ENCODE measurements around the gene BEST2.

BEST2 gene

DNA sequence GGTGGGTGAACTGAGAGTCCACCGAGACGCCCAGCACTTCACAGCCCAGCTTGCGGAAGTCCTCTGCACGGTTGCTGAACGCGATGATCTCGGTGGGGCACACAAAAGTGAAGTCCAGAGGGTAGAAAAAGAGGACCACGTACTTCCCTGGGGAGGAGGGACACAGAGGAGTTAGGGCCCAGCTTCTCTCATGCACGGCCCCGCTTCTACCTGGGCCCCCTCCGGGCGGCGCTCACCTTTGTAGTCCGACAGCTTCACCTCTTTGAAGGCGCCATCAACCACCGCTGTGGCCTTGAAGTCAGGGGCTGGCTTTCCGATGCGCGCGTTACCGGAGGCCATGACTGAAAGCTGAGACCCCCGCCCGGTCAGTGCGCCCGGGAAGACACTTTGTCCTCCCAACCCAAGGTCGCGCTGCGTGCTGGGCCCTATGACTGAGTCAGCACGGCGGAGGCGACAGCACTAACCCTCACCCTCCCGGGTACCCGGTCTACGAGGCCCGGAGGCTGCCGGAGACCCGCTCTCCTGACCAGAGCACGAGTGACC is 49.4 kb downstream of the BEST2 start:
- DNase-seq (ENCODE audit: low read depth): no peak

GRCh38 chr19:12801466-12802266 is 50.1 kb downstream of the BEST2 start, which contains the start of the genes PRDX2 and THSD8:
TSS of gene PRDX2 (minus strand) at chr19:12801800. CDS start at chr19:12801261, 539 bp downstream.
TSS of gene THSD8 (plus strand) at chr19:12802069. CDS start at chr19:12802072, 3 bp downstream.
- DNase-seq (ENCODE audit: low read depth): no peak

DNA sequence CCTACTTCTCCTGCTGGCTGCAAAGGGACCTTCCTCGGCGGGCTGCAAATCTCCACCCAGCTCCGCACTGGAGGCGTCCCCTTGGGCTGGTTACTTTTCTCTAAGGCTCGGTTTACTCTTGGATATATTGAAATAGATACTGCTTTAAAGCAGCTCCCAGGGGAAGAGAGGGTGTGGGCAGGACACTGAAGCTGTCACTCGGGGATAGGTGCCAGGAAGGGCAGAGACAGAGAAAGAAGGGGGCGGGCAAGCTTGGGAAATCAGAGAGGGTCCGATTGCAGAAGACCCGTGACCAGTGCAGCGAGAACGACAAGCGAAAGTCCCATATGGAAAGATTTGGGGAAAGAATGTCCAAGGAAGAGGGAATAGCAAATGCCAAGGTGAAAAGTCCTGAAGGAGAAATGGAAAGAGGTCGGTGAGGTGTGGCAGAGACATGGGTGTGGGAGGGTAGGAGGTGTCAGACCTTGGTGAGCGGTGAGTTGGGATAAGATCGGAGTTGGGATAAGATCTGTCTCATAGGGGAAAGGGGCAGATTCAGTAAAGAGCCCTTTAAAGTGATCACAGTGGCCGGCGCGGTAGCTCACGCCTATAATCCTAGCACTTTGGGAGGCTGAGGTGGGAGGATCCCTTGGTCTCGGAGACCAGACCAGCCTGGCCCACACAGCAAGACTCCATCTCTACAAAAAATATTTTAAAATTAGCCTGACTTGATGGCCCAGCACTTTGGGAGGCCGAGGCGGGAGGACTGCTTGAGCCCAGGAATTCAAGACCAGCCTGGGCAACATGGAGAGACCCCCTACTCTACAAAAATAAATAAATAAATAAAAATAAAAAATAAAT is 50.9 kb downstream of the BEST2 start:
- DNase-seq (ENCODE audit: low read depth): no peak

DNA sequence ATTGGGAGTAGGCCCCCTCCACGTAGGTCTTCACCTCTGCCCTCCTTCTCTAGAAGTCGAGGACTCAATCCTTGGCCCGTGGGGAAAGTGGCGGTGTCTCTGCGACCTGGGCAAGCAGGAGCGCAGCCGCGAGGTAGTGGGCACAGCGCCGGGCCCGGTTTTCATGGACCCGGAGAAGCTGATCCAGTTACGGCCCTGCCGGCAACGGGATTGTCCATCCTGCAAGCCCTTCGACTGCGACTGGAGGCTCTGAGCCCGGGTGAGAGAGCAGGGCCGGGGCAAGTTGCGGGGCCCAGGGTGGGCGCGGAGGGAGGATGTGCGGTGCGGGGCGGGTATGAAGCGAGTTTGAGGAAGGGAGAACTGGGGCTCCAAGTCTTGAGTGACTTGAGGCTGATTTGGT is 52.5 kb downstream of the BEST2 start:
- no peak for DNase-seq (ENCODE audit: low read depth)

DNA sequence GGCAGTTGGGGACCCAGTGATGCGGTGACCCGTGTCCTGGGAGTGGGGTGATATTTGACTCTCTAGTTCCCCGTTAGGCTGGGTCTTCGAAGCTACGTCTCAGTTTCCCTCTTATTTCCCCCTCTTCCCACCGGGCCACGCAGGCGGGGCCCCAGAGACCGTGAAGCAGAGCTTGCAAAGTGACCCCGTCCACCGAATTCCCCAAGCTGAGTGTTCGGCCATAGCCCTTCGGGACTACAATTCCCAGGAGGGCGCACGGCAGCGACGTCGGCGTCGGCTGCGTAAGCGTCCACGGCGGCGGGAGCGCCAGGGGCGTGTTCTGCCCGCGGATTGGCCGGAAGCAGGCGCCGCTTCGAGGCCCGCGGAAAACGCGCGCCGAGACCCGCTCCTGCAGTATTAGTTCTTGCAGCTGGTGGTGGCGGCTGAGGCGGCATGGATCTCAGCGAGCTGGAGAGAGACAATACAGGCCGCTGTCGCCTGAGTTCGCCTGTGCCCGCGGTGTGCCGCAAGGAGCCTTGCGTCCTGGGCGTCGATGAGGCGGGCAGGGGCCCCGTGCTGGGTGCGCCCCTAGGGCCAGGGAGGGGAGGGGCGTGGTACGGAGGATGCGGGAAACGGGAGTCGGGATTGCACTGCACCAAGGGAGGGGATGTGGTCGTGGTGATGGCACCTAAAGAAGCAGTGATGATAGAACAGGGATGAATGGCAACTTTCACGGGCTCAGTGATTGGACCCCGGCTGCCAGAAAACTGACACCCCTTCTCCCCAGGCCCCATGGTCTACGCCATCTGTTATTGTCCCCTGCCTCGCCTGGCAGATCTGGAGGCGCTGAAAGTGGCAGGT is 54.9 kb downstream of the BEST2 start, which contains the start of gene RNASEH2A:
Gene RNASEH2A, plus strand, starts transcription at position 343 of the 840 bp plus-strand sequence. Its CDS starts 90 bp downstream, at position 433.
- DNase-seq (ENCODE audit: low read depth): no peak

Measured in non-pigmented ciliary epithelial cell (primary cell).